Gastrocnemius medialis (tissue), 4 donors: ENCODE measurements around the gene LMTK2. TPM values are rescaled to one million over a fixed set of nuclear protein-coding genes. Genes with fewer than 3 reads are reported as not detected.

Experiments used
- ATAC-seq, 2 donors: fragments of 150-250 bp; one replicate each; pipeline ENCODE4 v1.9.1; 2016
- DNase-seq, 2 donors: peaks; one replicate each; pipeline ENCODE4 v3.0.0-alpha.2; 2019
- H3K27ac ChIP-seq, 4 donors: fragments of 200-600 bp; sonication (generic); 1 replicate in 1 of 4; 2 replicates in 3 of 4; pipeline ENCODE4 v1.5.1; 2016 to 2018; ENCODE audit warnings: mild to moderate bottlenecking in 2 of 4, moderate library complexity in 1 of 4
- H3K27me3 ChIP-seq, 3 donors: fragments of 200-600 bp; sonication (generic) in 2 of 3; 1 replicate in 1 of 3; 2 replicates in 2 of 3; pipeline versions ENCODE4 v1.5.1 to v1.6.0; 2016 to 2019; ENCODE audit warnings: mild to moderate bottlenecking in 1 of 3, moderate library complexity in 1 of 3
- H3K36me3 ChIP-seq, 2 donors: fragments of 200-600 bp; sonication (generic) in 1 of 2; one replicate each; pipeline ENCODE4 v1.5.1; 2017 to 2018
- H3K4me1 ChIP-seq, 2 donors: fragments of 200-600 bp; sonication (generic) in 1 of 2; one replicate each; pipeline ENCODE4 v1.5.1; 2016 to 2017; ENCODE audit warnings: mild to moderate bottlenecking in 2 of 2
- H3K4me3 ChIP-seq, 4 donors: fragments of 200-600 bp; sonication (generic) in 3 of 4; 1 replicate in 1 of 4; 2 replicates in 3 of 4; pipeline ENCODE4 v1.5.1; 2016 to 2019; ENCODE audit warnings: mild to moderate bottlenecking in 2 of 4
- H3K9me3 ChIP-seq, 3 donors: fragments of 200-600 bp; sonication (generic) in 2 of 3; 1 replicate in 1 of 3; 2 replicates in 2 of 3; pipeline ENCODE4 v1.5.1; 2016 to 2019
- POLR2A ChIP-seq, 2 donors: fragments of 450-650 bp; IDR thresholded peaks; one replicate each; pipeline ENCODE4 v1.6.1; 2017; ENCODE audit warnings: antibody characterized with exemption in 2 of 2, mild to moderate bottlenecking in 2 of 2, moderate library complexity in 2 of 2
- in situ Hi-C, 4 donors: fragments of 200-750 bp; cut with MboI; loops; one replicate each; pipeline versions ENCODE4 v1.15.0 to v1.8.0; 2017; ENCODE audit warnings: low sequenced_read_pairs in 4 of 4
- intact Hi-C: fragments of 100-400 bp; cut with DNase I; formaldehyde crosslinking; loops from one replicate; pipeline ENCODE4 v1.15.1; 2023; ENCODE audit warnings: low total_unique reads
- total RNA-seq, 4 donors: library from RNA; depleted of rRNA; stranded (reverse); fragments of >200 nt; gene quantifications; one replicate each; pipeline versions ENCODE4 v1.1.0 to v1.2.3, GENCODE V29; 2016
- TF ChIP-seq, protein P1 (sequence below), 5 experiments: fragments of 450-650 bp in 3 of 5; fragments of 200-600 bp in 2 of 5; sonication (generic) in 2 of 5; IDR thresholded peaks in 4 of 5; conservative IDR thresholded peaks in 1 of 5; 1 replicate in 4 of 5; 2 replicates in 1 of 5; pipeline ENCODE4 v1.5.1; 2016 to 2019; ENCODE audit warnings: antibody characterized with exemption in 5 of 5, mild to moderate bottlenecking in 3 of 5, moderate library complexity in 3 of 5

The LMTK2 gene
- total RNA-seq, 4 donors from 2014 or later, result 10.8 to 44.2 (median 17.7) TPM

DNA sequence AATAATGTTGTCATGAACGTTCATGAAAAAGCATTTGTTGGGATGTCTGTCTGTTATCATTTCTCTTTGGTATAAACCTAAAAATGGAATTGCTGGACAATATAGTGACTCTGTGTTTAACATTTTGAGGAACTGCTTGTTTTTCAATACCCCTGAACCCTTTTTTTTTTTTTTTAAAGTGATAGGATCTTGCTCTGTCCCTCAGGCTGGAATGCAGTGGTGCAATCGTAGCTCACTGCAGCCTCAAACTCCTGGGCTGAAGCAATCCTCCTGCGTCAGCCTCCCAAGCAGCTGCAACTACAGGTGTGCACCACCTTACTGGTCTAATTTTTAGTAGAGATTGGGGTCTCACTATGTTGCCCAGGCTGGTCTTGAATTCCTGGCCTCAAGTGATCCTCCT, 15.1 kb upstream of the LMTK2 start:
- H3K36me3 ChIP-seq, result no peaks in the 10 kb centered on the region
- no peak for DNase-seq
- no peak for ATAC-seq
- H3K4me3 ChIP-seq, result no peak overlapping the region
- peaks cover 0 to 5% (median 0%) of the 10 kb centered on the region in 3 donors for H3K9me3 ChIP-seq
- no peaks in the 10 kb centered on the region for H3K4me1 ChIP-seq
- intact Hi-C loops (no loop called here), in situ Hi-C loops (no loop called here)
- H3K27me3 ChIP-seq, result no peaks in the 10 kb centered on the region
- TF ChIP-seq POLR2A (IDR thresholded peaks at IDR 0.05), result no peak
- TF ChIP-seq, protein P1, sequence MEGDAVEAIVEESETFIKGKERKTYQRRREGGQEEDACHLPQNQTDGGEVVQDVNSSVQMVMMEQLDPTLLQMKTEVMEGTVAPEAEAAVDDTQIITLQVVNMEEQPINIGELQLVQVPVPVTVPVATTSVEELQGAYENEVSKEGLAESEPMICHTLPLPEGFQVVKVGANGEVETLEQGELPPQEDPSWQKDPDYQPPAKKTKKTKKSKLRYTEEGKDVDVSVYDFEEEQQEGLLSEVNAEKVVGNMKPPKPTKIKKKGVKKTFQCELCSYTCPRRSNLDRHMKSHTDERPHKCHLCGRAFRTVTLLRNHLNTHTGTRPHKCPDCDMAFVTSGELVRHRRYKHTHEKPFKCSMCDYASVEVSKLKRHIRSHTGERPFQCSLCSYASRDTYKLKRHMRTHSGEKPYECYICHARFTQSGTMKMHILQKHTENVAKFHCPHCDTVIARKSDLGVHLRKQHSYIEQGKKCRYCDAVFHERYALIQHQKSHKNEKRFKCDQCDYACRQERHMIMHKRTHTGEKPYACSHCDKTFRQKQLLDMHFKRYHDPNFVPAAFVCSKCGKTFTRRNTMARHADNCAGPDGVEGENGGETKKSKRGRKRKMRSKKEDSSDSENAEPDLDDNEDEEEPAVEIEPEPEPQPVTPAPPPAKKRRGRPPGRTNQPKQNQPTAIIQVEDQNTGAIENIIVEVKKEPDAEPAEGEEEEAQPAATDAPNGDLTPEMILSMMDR (IDR thresholded peaks at IDR 0.05 in 4 of 5, conservative IDR thresholded peaks at IDR 0.05 in 1 of 5), result no peak
- no peak overlapping the region for H3K27ac ChIP-seq

DNA sequence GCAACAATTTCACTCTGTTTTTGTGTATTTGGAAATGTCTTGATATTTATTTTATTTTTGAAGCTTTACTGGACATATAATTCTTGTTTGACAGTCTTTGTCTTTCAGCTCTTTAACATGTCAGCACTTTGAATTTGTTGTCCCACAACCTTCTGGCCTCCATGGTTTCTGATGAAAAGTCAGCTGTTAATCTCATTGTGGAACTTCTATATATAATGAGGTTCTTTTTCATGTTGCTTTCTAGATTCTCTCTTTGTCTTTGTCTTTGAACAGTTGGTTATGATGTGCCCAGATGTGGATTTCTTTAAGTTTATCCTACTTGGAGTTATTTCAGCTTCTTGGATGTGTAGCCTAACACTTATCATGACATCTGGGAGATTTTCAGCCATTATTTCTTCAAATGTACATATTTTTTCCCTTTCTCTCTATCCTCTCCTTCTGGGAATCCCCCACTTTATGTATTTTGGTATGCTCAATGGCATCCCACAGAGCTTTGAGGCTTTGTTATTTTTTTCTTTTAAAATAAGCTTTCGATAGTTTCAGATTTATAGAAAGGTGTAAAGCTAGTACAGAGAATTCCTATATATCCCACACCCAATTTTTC, 9.5 kb upstream of the LMTK2 start:
- in situ Hi-C loops, result no loop called here
- Histone ChIP-seq H3K27me3 (peaks cover 0 to 3% (median 0%) of the 10 kb centered on the region in 3 donors), H3K9me3 (peaks cover 0 to 12% (median 12%) of the 10 kb centered on the region in 3 donors), H3K4me3 (no peak overlapping the region), H3K4me1 (no peaks in the 10 kb centered on the region), H3K27ac (no peak overlapping the region), H3K36me3 (no peaks in the 10 kb centered on the region)
- no peak for ATAC-seq
- DNase-seq, result no peak
- intact Hi-C loops, result no loop called here
- TF ChIP-seq POLR2A (IDR thresholded peaks at IDR 0.05), result no peak
- TF ChIP-seq, protein P1 (IDR thresholded peaks at IDR 0.05 in 4 of 5, conservative IDR thresholded peaks at IDR 0.05 in 1 of 5), result no peak

DNA sequence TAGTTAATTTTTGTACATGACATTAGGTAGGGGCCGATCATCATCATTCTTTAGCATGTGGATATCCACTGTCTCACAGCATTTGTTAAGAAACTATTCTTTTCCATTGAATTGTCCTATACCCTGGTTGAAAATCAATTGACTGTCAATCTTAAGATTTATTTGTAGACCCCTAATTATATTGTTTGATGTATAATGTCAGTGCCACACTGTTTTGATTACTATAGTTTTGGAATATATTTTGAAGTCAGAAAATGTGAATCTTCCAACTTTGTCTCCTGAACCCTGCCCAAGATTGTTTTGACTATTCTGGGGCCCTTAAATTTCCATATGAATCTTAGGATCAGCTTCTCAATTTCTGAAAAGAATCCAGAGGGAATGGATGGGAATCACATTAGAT, 6.6 kb upstream of the LMTK2 start:
- H3K36me3 ChIP-seq, result no peaks in the 10 kb centered on the region
- DNase-seq (no peak), ATAC-seq (no peak)
- intact Hi-C loops, result no loop called here
- H3K27me3 ChIP-seq, result peaks cover 0 to 3% (median 0%) of the 10 kb centered on the region in 3 donors
- H3K4me3 ChIP-seq, result no peak overlapping the region
- no peaks in the 10 kb centered on the region for H3K4me1 ChIP-seq
- peaks cover 0 to 12% (median 7%) of the 10 kb centered on the region in 3 donors for H3K9me3 ChIP-seq
- TF ChIP-seq, protein P1 (IDR thresholded peaks at IDR 0.05 in 4 of 5, conservative IDR thresholded peaks at IDR 0.05 in 1 of 5), result no peak
- no peak for TF ChIP-seq POLR2A (IDR thresholded peaks at IDR 0.05)
- in situ Hi-C loops, result loop anchor here in 3 of 4 donors (5.0 to 25.0 kb wide), 4 partner anchors 57 to 162 kb away; partner anchors contain the start of gene TECPR1 (in 1 of the 3)
- no peak overlapping the region for H3K27ac ChIP-seq

DNA sequence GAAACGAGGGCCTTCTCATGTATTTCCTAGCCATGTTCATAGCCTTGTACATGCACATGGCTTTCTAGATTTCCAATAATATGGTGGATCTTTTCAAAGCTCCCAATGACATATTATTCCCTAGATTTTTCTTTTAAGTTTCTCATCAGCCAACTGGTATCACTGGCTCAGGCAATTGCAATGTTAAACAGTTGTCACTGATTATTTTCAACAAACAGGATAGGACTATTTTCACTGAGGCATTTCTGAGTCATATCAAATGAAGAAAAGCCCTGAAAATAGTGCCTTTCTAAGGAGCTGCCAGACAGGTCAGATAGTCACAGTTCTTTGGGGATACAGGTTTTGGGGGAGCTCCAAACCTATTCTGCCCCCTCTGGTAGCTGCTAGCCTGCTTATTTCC, 4.5 kb upstream of the LMTK2 start:
- no peaks in the 10 kb centered on the region for H3K36me3 ChIP-seq
- in situ Hi-C loops (loop anchor here in 3 of 4 donors (5.0 to 25.0 kb wide), 4 partner anchors 55 to 160 kb away; partner anchors contain the start of gene TECPR1 (in 1 of the 3)), intact Hi-C loops (no loop called here)
- ATAC-seq (no peak), DNase-seq (no peak)
- TF ChIP-seq POLR2A (IDR thresholded peaks at IDR 0.05), result no peak
- TF ChIP-seq, protein P1 (IDR thresholded peaks at IDR 0.05 in 4 of 5, conservative IDR thresholded peaks at IDR 0.05 in 1 of 5), result no peak
- peaks cover 0 to 3% (median 0%) of the 10 kb centered on the region in 3 donors for H3K27me3 ChIP-seq
- H3K4me3 ChIP-seq, result no peak overlapping the region
- no peak overlapping the region for H3K27ac ChIP-seq
- peaks cover 0 to 5% of the 10 kb centered on the region in 2 donors for H3K4me1 ChIP-seq
- peaks cover 0 to 7% (median 6%) of the 10 kb centered on the region in 3 donors for H3K9me3 ChIP-seq
